ENCODE data around the gene KRTAP17-1.
"Not testable (repeated sequence)": the region's sequence is repeated elsewhere in the genome, so short reads cannot be mapped to it uniquely, and the experiment has no call there.

KRTAP17-1 gene

GRCh38 chr17:41301916-41302901 is 13.3 kb downstream of the KRTAP17-1 start, which contains the start of gene KRTAP29-1:
KRTAP29-1 (minus strand) TSS chr17:41302851; CDS start chr17:41302851, 0 bp downstream.
- no peak for DNase-seq

GRCh38 chr17:41301204-41301790 is 14.2 kb downstream of the KRTAP17-1 start:
- no peak for DNase-seq

GRCh38 chr17:41298458-41299135 is 16.9 kb downstream of the KRTAP17-1 start:
- DNase-seq: no peak

- DNase-seq: no peak
Measured at GRCh38 chr17:41296846-41297245, 18.7 kb downstream of the KRTAP17-1 start.

- DNase-seq: no peak
Measured at GRCh38 chr17:41294016-41294415, 21.5 kb downstream of the KRTAP17-1 start.

- DNase-seq: no peak
Measured at GRCh38 chr17:41287050-41287449, 28.5 kb downstream of the KRTAP17-1 start.

- DNase-seq: no peak
Measured at GRCh38 chr17:41284546-41284945, 31.0 kb downstream of the KRTAP17-1 start.

- no peak for DNase-seq
Measured at GRCh38 chr17:41284043-41284442, 31.5 kb downstream of the KRTAP17-1 start.

- DNase-seq: no peak
Measured at GRCh38 chr17:41278176-41278955, 37.1 kb downstream of the KRTAP17-1 start.

- not testable (repeated sequence) for DNase-seq
Measured at GRCh38 chr17:41275648-41276190, 39.8 kb downstream of the KRTAP17-1 start, which contains the start of gene KRTAP9-7. KRTAP9-7 (plus strand) TSS chr17:41275698; CDS start chr17:41275698, 0 bp downstream.

- DNase-seq: no peak
Measured at GRCh38 chr17:41271858-41272257, 43.7 kb downstream of the KRTAP17-1 start.

GRCh38 chr17:41271323-41271722 is 44.2 kb downstream of the KRTAP17-1 start:
- not testable (repeated sequence) for DNase-seq

- no peak for DNase-seq
Measured at GRCh38 chr17:41267711-41268110, 47.8 kb downstream of the KRTAP17-1 start.

GRCh38 chr17:41265078-41265477 is 50.4 kb downstream of the KRTAP17-1 start, which contains the start of gene KRTAP9-6:
KRTAP9-6 (plus strand) TSS chr17:41265378; CDS start chr17:41265378, 0 bp downstream.
- no peak for DNase-seq
